Smooth muscle cell (in vitro differentiated cells): ENCODE results near the gene MKRN2. TPM values are rescaled to one million over a fixed set of nuclear protein-coding genes. Genes with fewer than 3 reads are reported as not detected.
"Not testable (repeated sequence)": the region's sequence is repeated elsewhere in the genome, so short reads cannot be mapped to it uniquely, and the experiment has no call there.

Source experiments
- DNase-seq: peaks from one replicate; lab custom pipeline; 2025; ENCODE audit not compliant: unreplicated experiment; lab: John Stamatoyannopoulos, UW
- H2AFZ ChIP-seq: fragments of 200-600 bp; sonication (generic); 2 replicates; pipeline ENCODE4 v1.6.0; 2016; ENCODE audit warnings: antibody characterized with exemption, low read depth, mild to moderate bottlenecking
- H3F3A ChIP-seq: fragments of 200-600 bp; sonication (generic); 2 replicates; pipeline ENCODE4 v1.6.0; 2017; ENCODE audit warnings: antibody characterized with exemption, low read depth
- H3K27ac ChIP-seq: fragments of 200-600 bp; sonication (generic); 2 replicates; pipeline ENCODE4 v1.5.1; 2016; ENCODE audit warnings: low read depth, mild to moderate bottlenecking
- H3K27me3 ChIP-seq: fragments of 200-600 bp; sonication (generic); 2 replicates; pipeline ENCODE4 v1.6.1; 2016; ENCODE audit warnings: low read depth, mild to moderate bottlenecking
- H3K36me3 ChIP-seq: fragments of 200-600 bp; sonication (generic); 2 replicates; pipeline ENCODE4 v1.5.1; 2016; ENCODE audit warnings: low read depth
- H3K4me1 ChIP-seq: fragments of 200-600 bp; sonication (generic); 2 replicates; pipeline ENCODE4 v1.5.1; 2016; ENCODE audit warnings: low read depth
- H3K4me2 ChIP-seq: fragments of 200-600 bp; sonication (generic); 2 replicates; pipeline ENCODE4 v1.6.0; 2016; ENCODE audit warnings: mild to moderate bottlenecking
- H3K4me3 ChIP-seq: fragments of 200-600 bp; sonication (generic); 2 replicates; pipeline ENCODE4 v1.5.1; 2016; ENCODE audit warnings: mild to moderate bottlenecking
- H3K79me2 ChIP-seq: fragments of 200-600 bp; sonication (generic); 2 replicates; pipeline ENCODE4 v1.6.0; 2016; ENCODE audit warnings: low read depth, mild to moderate bottlenecking
- H3K9ac ChIP-seq: fragments of 200-600 bp; sonication (generic); 2 replicates; pipeline ENCODE4 v1.6.0; 2016; ENCODE audit warnings: low read depth
- H3K9me3 ChIP-seq: fragments of 200-600 bp; sonication (generic); replicated peaks from 2 replicates; pipeline ENCODE4 v1.5.1; 2016; ENCODE audit warnings: low read depth
- H4K20me1 ChIP-seq: fragments of 200-600 bp; sonication (generic); 2 replicates; pipeline ENCODE4 v1.6.0; 2016; ENCODE audit warnings: low read depth
- CTCF ChIP-seq: fragments of 200-600 bp; sonication (generic); IDR thresholded peaks from 2 replicates; pipeline ENCODE4 v1.5.1; 2017; ENCODE audit warnings: borderline replicate concordance, mild to moderate bottlenecking, antibody characterized with exemption; ENCODE audit not compliant: insufficient read depth, poor library complexity, severe bottlenecking
- WGBS: methylation state at CpG from one replicate; pipeline ENCODE4 v1.1.7; 2016; ENCODE audit warnings: low lambda C conversion rate; 5-methylcytosine and 5-hydroxymethylcytosine counted together
- polyA plus RNA-seq: library from polyadenylated mRNA; unstranded; fragments of >200 nt; fragmentation: Nextera tagmentation; extraction: Ambion mirVana; gene quantifications from 2 replicates; pipeline ENCODE4 v1.2.1, GENCODE V29; 2016
- total RNA-seq: library from RNA; depleted of rRNA; stranded (reverse); fragments of >200 nt; gene quantifications from 2 replicates; pipeline ENCODE4 v1.2.3, GENCODE V29; 2014

The MKRN2 gene
- total and polyA plus RNA-seq, 2 experiments from 2014 or later: 29.3 to 36.6 TPM

GRCh38 chr3:12627370-12627769 is 70.5 kb downstream of the MKRN2 start:
- no peak overlapping the region for H3K9ac ChIP-seq
- no peak for TF ChIP-seq CTCF
- H4K20me1 ChIP-seq: peaks cover 100% of the 10 kb centered on the region
- no peaks in the 10 kb centered on the region for H3K9me3 ChIP-seq
- no peak overlapping the region for H3K27ac ChIP-seq
- 75% methylated on average over 4 of the region's 4 CpGs for WGBS
- H3F3A ChIP-seq: no peaks in the 10 kb centered on the region
- no peaks in the 10 kb centered on the region for H3K27me3 ChIP-seq
- H3K4me2 ChIP-seq: no peak overlapping the region
- no peak for DNase-seq
- no peaks in the 10 kb centered on the region for H3K4me1 ChIP-seq
- H2AFZ ChIP-seq: no peak overlapping the region
- H3K79me2 ChIP-seq: peaks cover 100% of the 10 kb centered on the region
- no peaks in the 10 kb centered on the region for H3K36me3 ChIP-seq
- no peak overlapping the region for H3K4me3 ChIP-seq

- Histone ChIP-seq H3K27me3 (no peaks in the 10 kb centered on the region), H3K9me3 (no peaks in the 10 kb centered on the region), H3K4me2 (no peak overlapping the region), H4K20me1 (peaks cover 100% of the 10 kb centered on the region), H3K4me3 (no peak overlapping the region), H3K27ac (no peak overlapping the region), H3K9ac (no peak overlapping the region), H3K4me1 (no peaks in the 10 kb centered on the region), H3F3A (no peaks in the 10 kb centered on the region), H3K36me3 (no peaks in the 10 kb centered on the region), H2AFZ (no peak overlapping the region), H3K79me2 (peaks cover 100% of the 10 kb centered on the region)
- DNase-seq: no peak
- no peak for TF ChIP-seq CTCF
- 89% methylated on average over 1 of the region's 1 CpG for WGBS
Observed at GRCh38 chr3:12628813-12629212, 71.9 kb downstream of the MKRN2 start.

- TF ChIP-seq CTCF: no peak
- Histone ChIP-seq H3K36me3 (no peaks in the 10 kb centered on the region), H3K27ac (no peak overlapping the region), H3K79me2 (peaks cover 100% of the 10 kb centered on the region), H3K9me3 (no peaks in the 10 kb centered on the region), H3K27me3 (no peaks in the 10 kb centered on the region), H3K4me2 (no peak overlapping the region), H3K4me1 (no peaks in the 10 kb centered on the region), H3K4me3 (no peak overlapping the region), H2AFZ (no peak overlapping the region), H3F3A (no peaks in the 10 kb centered on the region), H3K9ac (no peak overlapping the region), H4K20me1 (peaks cover 100% of the 10 kb centered on the region)
- 59% methylated on average over 4 of the region's 4 CpGs for WGBS
- no peak for DNase-seq
Observed at GRCh38 chr3:12629560-12629959, 72.7 kb downstream of the MKRN2 start.

- no peak for TF ChIP-seq CTCF
- no peaks in the 10 kb centered on the region for H3K9me3 ChIP-seq
- H3K4me2 ChIP-seq: no peak overlapping the region
- no peaks in the 10 kb centered on the region for H3K4me1 ChIP-seq
- peaks cover 100% of the 10 kb centered on the region for H3K79me2 ChIP-seq
- no peaks in the 10 kb centered on the region for H3F3A ChIP-seq
- H3K4me3 ChIP-seq: no peak overlapping the region
- H3K27ac ChIP-seq: no peak overlapping the region
- no peak for DNase-seq
- WGBS: 56% methylated on average over 2 of the region's 2 CpGs
- peaks cover 100% of the 10 kb centered on the region for H4K20me1 ChIP-seq
- no peaks in the 10 kb centered on the region for H3K36me3 ChIP-seq
- H2AFZ ChIP-seq: no peak overlapping the region
- H3K27me3 ChIP-seq: no peaks in the 10 kb centered on the region
- H3K9ac ChIP-seq: no peak overlapping the region
Observed at GRCh38 chr3:12630292-12630691, 73.4 kb downstream of the MKRN2 start.

GRCh38 chr3:12630843-12631242 is 74.0 kb downstream of the MKRN2 start:
- not testable (repeated sequence) for H3K36me3 ChIP-seq, H3K4me3 ChIP-seq, H3K27me3 ChIP-seq, H3K4me1 ChIP-seq, DNase-seq, H3K27ac ChIP-seq, H3F3A ChIP-seq, H3K4me2 ChIP-seq, H3K9ac ChIP-seq, H3K9me3 ChIP-seq, H2AFZ ChIP-seq
- H4K20me1 ChIP-seq: peaks cover 100% of the 10 kb centered on the region
- 88% methylated on average over 7 of the region's 7 CpGs for WGBS
- peaks cover 99% of the 10 kb centered on the region for H3K79me2 ChIP-seq
